Measurements from ENCODE around the gene SYNM.

DNA sequence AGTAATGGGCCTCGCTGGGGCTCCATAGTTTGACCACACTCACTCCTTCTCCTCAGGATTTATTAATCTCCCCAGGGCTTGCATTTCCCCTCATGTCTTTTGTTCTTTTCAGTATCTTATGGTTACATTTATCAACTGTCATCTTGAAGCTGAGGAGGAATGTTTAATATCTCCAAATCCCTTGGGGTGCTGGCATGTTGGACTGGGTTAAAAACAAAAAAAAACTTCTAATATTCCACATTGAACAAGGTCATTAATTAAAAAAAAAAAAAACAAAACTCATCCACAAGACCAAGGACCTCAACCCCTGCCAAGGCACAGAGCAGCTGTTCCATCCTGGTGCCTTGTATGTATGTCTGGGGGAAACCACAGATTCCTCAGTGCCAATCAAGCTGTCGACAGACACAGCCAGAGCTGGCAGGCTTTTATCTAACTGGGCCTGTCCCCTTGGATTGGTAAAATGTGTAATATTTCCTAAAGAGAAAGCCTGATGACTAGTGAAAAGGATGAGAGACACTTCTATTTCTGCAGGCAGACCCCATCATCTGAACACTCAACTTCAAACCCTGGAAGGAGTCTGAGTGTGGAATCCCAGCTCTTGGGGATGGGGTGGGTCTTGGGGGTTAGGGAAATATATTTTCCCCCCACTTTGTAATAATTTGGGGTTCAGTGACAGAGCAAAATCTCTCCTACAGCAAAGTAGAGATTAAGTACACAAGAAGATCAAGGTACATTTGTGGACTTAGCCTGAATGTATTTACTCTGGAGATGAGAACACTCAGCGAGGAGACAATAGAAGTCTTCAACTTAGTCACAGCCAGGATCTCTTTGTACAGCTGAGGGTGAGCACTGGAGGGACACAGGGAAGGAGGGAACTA lies 75.4 kb downstream of the SYNM start:
- TF ChIP-seq, protein P1, sequence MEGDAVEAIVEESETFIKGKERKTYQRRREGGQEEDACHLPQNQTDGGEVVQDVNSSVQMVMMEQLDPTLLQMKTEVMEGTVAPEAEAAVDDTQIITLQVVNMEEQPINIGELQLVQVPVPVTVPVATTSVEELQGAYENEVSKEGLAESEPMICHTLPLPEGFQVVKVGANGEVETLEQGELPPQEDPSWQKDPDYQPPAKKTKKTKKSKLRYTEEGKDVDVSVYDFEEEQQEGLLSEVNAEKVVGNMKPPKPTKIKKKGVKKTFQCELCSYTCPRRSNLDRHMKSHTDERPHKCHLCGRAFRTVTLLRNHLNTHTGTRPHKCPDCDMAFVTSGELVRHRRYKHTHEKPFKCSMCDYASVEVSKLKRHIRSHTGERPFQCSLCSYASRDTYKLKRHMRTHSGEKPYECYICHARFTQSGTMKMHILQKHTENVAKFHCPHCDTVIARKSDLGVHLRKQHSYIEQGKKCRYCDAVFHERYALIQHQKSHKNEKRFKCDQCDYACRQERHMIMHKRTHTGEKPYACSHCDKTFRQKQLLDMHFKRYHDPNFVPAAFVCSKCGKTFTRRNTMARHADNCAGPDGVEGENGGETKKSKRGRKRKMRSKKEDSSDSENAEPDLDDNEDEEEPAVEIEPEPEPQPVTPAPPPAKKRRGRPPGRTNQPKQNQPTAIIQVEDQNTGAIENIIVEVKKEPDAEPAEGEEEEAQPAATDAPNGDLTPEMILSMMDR (IDR thresholded peaks at IDR 0.05; ENCODE audit: low read length), result no peak
- TF ChIP-seq EZH2 (optimal IDR thresholded peaks at IDR 0.05; ENCODE audit: low read depth, low read length), result no peak
- TF ChIP-seq EZH2phosphoT487 (IDR thresholded peaks at IDR 0.05; ENCODE audit: low read length), result no peak
